ENCODE measurements around the gene DENND4A.

GRCh38 chr15:65653801-65654521 is 138.1 kb downstream of the DENND4A start:
- no peak for TF ChIP-seq RFX5 (IDR thresholded peaks at IDR 0.05; ENCODE audit: low read depth, low read length)
- TF ChIP-seq EGR1 (IDR thresholded peaks at IDR 0.05; ENCODE audit: borderline replicate concordance in 1 of 2, low read depth in 2 of 2, low read length in 2 of 2), result no peak
- TF ChIP-seq, protein P1, sequence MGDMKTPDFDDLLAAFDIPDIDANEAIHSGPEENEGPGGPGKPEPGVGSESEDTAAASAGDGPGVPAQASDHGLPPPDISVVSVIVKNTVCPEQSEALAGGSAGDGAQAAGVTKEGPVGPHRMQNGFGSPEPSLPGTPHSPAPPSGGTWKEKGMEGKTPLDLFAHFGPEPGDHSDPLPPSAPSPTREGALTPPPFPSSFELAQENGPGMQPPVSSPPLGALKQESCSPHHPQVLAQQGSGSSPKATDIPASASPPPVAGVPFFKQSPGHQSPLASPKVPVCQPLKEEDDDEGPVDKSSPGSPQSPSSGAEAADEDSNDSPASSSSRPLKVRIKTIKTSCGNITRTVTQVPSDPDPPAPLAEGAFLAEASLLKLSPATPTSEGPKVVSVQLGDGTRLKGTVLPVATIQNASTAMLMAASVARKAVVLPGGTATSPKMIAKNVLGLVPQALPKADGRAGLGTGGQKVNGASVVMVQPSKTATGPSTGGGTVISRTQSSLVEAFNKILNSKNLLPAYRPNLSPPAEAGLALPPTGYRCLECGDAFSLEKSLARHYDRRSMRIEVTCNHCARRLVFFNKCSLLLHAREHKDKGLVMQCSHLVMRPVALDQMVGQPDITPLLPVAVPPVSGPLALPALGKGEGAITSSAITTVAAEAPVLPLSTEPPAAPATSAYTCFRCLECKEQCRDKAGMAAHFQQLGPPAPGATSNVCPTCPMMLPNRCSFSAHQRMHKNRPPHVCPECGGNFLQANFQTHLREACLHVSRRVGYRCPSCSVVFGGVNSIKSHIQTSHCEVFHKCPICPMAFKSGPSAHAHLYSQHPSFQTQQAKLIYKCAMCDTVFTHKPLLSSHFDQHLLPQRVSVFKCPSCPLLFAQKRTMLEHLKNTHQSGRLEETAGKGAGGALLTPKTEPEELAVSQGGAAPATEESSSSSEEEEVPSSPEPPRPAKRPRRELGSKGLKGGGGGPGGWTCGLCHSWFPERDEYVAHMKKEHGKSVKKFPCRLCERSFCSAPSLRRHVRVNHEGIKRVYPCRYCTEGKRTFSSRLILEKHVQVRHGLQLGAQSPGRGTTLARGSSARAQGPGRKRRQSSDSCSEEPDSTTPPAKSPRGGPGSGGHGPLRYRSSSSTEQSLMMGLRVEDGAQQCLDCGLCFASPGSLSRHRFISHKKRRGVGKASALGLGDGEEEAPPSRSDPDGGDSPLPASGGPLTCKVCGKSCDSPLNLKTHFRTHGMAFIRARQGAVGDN (IDR thresholded peaks at IDR 0.05), result no peak
- TF ChIP-seq CTCF (IDR thresholded peaks at IDR 0.05 in 2 of 3, conservative IDR thresholded peaks at IDR 0.05 in 1 of 3; ENCODE audit: control insufficient read depth in 2 of 3, extremely low read depth in 1 of 3, insufficient read depth in 1 of 3, low read depth in 3 of 3, low read length in 3 of 3), result no peak
- TF ChIP-seq ZZZ3 (IDR thresholded peaks at IDR 0.05; ENCODE audit: control insufficient read depth, insufficient read length, low read depth), result no peak
- TF ChIP-seq SMAD1 (IDR thresholded peaks at IDR 0.05; ENCODE audit: low read depth, partially characterized antibody), result no peak

All from GM12878 (cell line).